Liver (tissue), 9 donors: ENCODE data around the gene TUBA3D. TPM values are rescaled to one million over a fixed set of nuclear protein-coding genes. Genes with fewer than 3 reads are reported as not detected.
"Not testable (repeated sequence)": the region's sequence is repeated elsewhere in the genome, so short reads cannot be mapped to it uniquely, and the experiment has no call there.

Source experiments
- DNase-seq: peaks from one replicate; pipeline ENCODE4 v3.0.0-alpha.2; 2017; ENCODE audit warnings: low spot score
- H3K27ac ChIP-seq, 2 donors: one replicate each; pipeline ENCODE4 v1.7.0; 2013; ENCODE audit warnings: inconsistent platforms in 2 of 2, low read length in 2 of 2, control low read depth in 1 of 2, low read depth in 1 of 2, mild to moderate bottlenecking in 1 of 2
- H3K27me3 ChIP-seq, 4 donors: one replicate each; pipeline versions ENCODE4 v1.6.1 to v1.7.0; 2013; ENCODE audit warnings: low read length in 3 of 4, inconsistent platforms in 1 of 4, mild to moderate bottlenecking in 1 of 4, moderate library complexity in 1 of 4; ENCODE audit not compliant: control insufficient read depth in 4 of 4, insufficient read depth in 4 of 4
- H3K36me3 ChIP-seq, 4 donors: one replicate each; pipeline versions ENCODE4 v1.6.1 to v1.7.0; 2013; ENCODE audit warnings: low read length in 3 of 4, mild to moderate bottlenecking in 3 of 4, low read depth in 1 of 4, moderate library complexity in 1 of 4; ENCODE audit not compliant: control insufficient read depth in 4 of 4, insufficient read depth in 3 of 4
- H3K4me1 ChIP-seq, 4 donors: one replicate each; pipeline versions ENCODE4 v1.6.1 to v1.7.0; 2013; ENCODE audit warnings: low read length in 3 of 4, mild to moderate bottlenecking in 3 of 4, moderate library complexity in 1 of 4; ENCODE audit not compliant: control insufficient read depth in 4 of 4, insufficient read depth in 4 of 4
- H3K4me3 ChIP-seq, 3 donors: one replicate each; pipeline versions ENCODE4 v1.6.1 to v1.7.0; 2013; ENCODE audit warnings: low read length in 3 of 3, control low read depth in 1 of 3, low read depth in 1 of 3, mild to moderate bottlenecking in 1 of 3
- H3K9ac ChIP-seq, 2 donors: one replicate each; pipeline ENCODE4 v1.7.0; 2013; ENCODE audit warnings: low read length in 2 of 2, mild to moderate bottlenecking in 2 of 2, moderate library complexity in 2 of 2, control low read depth in 1 of 2, low read depth in 1 of 2
- H3K9me3 ChIP-seq, 4 donors: one replicate each; pipeline versions ENCODE4 v1.6.1 to v1.7.0; 2013; ENCODE audit warnings: low read length in 3 of 4; ENCODE audit not compliant: control insufficient read depth in 4 of 4
- EGR1 ChIP-seq, 2 donors: IDR thresholded peaks; 2 replicates each; pipeline ENCODE4 v1.6.1; 2016 to 2018; ENCODE audit warnings: antibody characterized with exemption in 2 of 2, low read depth in 2 of 2
- FOXA2 ChIP-seq: IDR thresholded peaks from 2 replicates; pipeline ENCODE4 v1.6.1; 2016; ENCODE audit warnings: antibody characterized with exemption
- HNF4A ChIP-seq, 2 donors: conservative IDR thresholded peaks; 2 replicates each; pipeline ENCODE4 v1.6.1; 2016; ENCODE audit warnings: antibody characterized with exemption in 2 of 2, mild to moderate bottlenecking in 2 of 2
- HNF4G ChIP-seq: IDR thresholded peaks from 2 replicates; pipeline ENCODE4 v1.6.1; 2016; ENCODE audit warnings: antibody characterized with exemption
- NR2F2 ChIP-seq: IDR thresholded peaks from 2 replicates; pipeline ENCODE4 v1.6.1; 2016; ENCODE audit warnings: antibody characterized with exemption
- RXRA ChIP-seq, 2 donors: IDR thresholded peaks; 2 replicates each; pipeline ENCODE4 v1.6.1; 2017 to 2018; ENCODE audit warnings: antibody characterized with exemption in 2 of 2, mild to moderate bottlenecking in 1 of 2
- WGBS: extraction: QIAGEN DNeasy Blood & Tissue Kit; methylation state at CpG from one replicate; pipeline ENCODE4 v1.1.7; 2013; 5-methylcytosine and 5-hydroxymethylcytosine counted together
- polyA plus RNA-seq, 2 donors: library from polyadenylated mRNA; stranded (reverse) in 1 of 2; unstranded in 1 of 2; fragments of 200-250 nt in 1 of 2; fragments of >200 nt in 1 of 2; fragmentation: Nextera tagmentation in 1 of 2; extraction: Ambion mirVana in 1 of 2; gene quantifications; one replicate each; pipeline versions ENCODE4 v1.2.1 to v1.2.3, GENCODE V29; 2013 to 2015
- total RNA-seq, 2 donors: library from RNA; depleted of rRNA; stranded (reverse); fragments of >200 nt; gene quantifications; one replicate each; pipeline ENCODE4 v1.2.3, GENCODE V29; 2014
- TF ChIP-seq, protein P1 (sequence below): IDR thresholded peaks from 2 replicates; pipeline ENCODE4 v1.6.1; 2016; ENCODE audit warnings: antibody characterized with exemption
- TF ChIP-seq, protein P2 (sequence below): IDR thresholded peaks from 2 replicates; pipeline ENCODE4 v1.6.1; 2016; ENCODE audit warnings: antibody characterized with exemption
- donor health status: healthy.
- donor health status: healthy.
- donor health status: healthy.
- donor health status: healthy.
- donor health status: healthy.

TUBA3D gene
- total and polyA plus RNA-seq, 4 donors = 0.08 to 0.15 (median 0.13) TPM

DNA sequence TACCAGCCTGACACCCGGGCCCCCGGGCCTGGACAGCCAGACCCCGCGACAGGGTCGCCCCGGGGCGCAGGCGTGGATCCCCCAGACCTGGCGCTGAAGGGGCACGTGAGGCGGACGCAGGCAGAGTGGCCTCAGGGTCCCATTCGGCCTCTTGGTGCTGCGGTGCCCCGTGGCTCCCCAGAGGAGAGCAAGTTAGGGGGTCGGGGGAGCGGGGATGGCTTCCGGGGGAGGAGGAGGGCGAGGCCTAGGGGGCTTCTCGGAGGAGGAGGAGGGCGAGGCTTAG, 30.5 kb upstream of the TUBA3D start:
- not testable (repeated sequence) for H3K27ac ChIP-seq, H3K4me3 ChIP-seq, H3K9ac ChIP-seq, DNase-seq, H3K4me1 ChIP-seq, H3K9me3 ChIP-seq, H3K36me3 ChIP-seq, H3K27me3 ChIP-seq
- 93% methylated on average over 21 of the region's 21 CpGs for WGBS

DNA sequence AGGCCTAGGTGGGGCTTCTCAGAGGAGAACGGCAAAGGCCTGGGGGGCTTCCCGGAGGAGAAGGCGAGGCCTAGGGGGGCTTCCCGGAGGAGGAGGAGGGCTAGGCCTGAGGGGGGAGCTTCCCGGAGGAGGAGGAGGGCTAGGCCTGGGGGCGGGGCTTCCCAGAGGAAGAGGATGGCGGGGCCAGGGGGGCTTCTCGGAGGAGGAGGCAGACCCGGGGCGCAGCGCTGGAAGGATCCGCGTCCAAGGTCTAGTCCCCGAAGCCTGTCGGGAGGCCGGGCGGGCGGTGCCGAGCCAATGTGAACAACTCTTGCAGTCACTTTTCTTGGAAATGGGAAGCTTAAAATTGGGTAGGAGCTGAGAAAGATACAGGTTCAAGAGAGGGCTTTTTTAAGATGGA, 30.0 kb upstream of the TUBA3D start:
- Histone ChIP-seq H3K27ac (no peak overlapping the region), H3K9me3 (no peaks in the 10 kb centered on the region), H3K36me3 (no peaks in the 10 kb centered on the region), H3K9ac (no peak overlapping the region), H3K4me3 (no peak overlapping the region), H3K27me3 (no peaks in the 10 kb centered on the region), H3K4me1 (no peaks in the 10 kb centered on the region)
- TF ChIP-seq, protein P1, sequence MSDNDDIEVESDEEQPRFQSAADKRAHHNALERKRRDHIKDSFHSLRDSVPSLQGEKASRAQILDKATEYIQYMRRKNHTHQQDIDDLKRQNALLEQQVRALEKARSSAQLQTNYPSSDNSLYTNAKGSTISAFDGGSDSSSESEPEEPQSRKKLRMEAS = no peak
- no peak for TF ChIP-seq NR2F2
- TF ChIP-seq, protein P2, sequence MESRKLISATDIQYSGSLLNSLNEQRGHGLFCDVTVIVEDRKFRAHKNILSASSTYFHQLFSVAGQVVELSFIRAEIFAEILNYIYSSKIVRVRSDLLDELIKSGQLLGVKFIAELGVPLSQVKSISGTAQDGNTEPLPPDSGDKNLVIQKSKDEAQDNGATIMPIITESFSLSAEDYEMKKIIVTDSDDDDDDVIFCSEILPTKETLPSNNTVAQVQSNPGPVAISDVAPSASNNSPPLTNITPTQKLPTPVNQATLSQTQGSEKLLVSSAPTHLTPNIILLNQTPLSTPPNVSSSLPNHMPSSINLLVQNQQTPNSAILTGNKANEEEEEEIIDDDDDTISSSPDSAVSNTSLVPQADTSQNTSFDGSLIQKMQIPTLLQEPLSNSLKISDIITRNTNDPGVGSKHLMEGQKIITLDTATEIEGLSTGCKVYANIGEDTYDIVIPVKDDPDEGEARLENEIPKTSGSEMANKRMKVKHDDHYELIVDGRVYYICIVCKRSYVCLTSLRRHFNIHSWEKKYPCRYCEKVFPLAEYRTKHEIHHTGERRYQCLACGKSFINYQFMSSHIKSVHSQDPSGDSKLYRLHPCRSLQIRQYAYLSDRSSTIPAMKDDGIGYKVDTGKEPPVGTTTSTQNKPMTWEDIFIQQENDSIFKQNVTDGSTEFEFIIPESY = no peak
- TF ChIP-seq FOXA2 = no peak
- TF ChIP-seq EGR1 (IDR thresholded peaks at IDR 0.05; ENCODE audit: low read depth in 2 of 2) = no peak
- no peak for TF ChIP-seq HNF4G
- no peak for TF ChIP-seq HNF4A (conservative IDR thresholded peaks at IDR 0.05)
- no peak for TF ChIP-seq RXRA (IDR thresholded peaks at IDR 0.05)
- WGBS = 94% methylated on average over 19 of the region's 19 CpGs
- DNase-seq = no peak

GRCh38 chr2:131447981-131448380, 27.9 kb upstream of the TUBA3D start:
- 91% methylated on average over 9 of the region's 9 CpGs for WGBS
- DNase-seq, H3K9me3 ChIP-seq, H3K4me3 ChIP-seq, H3K9ac ChIP-seq, H3K27ac ChIP-seq, H3K27me3 ChIP-seq, H3K36me3 ChIP-seq, H3K4me1 ChIP-seq: not testable (repeated sequence)

DNA sequence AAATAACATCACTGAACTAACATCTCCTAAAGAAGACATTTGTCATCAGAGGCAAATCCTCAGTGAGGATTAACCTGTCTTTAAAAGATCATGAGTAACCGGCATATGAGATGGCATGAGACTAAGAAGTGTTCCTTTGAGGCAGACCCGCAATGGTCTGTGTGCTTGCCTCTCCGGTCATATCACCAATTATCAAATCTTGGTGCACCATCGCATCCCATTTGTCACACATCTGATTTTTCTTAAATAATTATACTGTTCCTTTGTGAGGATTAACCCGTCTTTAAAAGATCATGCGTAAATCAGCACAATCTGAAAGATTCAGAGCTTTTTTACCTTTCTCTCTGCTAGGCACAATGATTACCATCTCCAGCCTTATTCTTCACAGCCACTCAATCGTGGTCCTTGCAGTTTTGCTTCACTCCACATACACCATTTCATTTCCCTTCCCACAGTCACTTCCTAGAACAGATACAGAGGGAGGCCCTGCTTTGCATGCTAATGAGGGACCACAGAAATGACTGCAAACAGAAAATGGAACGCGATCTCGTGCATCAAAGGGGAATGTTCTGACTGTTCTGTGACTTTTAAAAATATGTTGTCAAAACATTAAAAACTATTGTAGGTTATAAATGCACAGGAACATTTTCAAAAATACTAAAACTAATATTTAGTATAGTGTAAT, 24.5 kb upstream of the TUBA3D start:
- WGBS = 72% methylated on average over 9 of the region's 10 CpGs
- not testable (repeated sequence) for H3K9ac ChIP-seq, DNase-seq, H3K4me1 ChIP-seq, H3K36me3 ChIP-seq, H3K27ac ChIP-seq, H3K27me3 ChIP-seq, H3K9me3 ChIP-seq, H3K4me3 ChIP-seq

- not testable (repeated sequence) for H3K9ac ChIP-seq, H3K27ac ChIP-seq, H3K36me3 ChIP-seq, H3K4me3 ChIP-seq, H3K4me1 ChIP-seq, DNase-seq, H3K27me3 ChIP-seq, H3K9me3 ChIP-seq
- WGBS = 78% methylated on average over 2 of the region's 2 CpGs
Observed at GRCh38 chr2:131454914-131455313, 21.0 kb upstream of the TUBA3D start.

DNA sequence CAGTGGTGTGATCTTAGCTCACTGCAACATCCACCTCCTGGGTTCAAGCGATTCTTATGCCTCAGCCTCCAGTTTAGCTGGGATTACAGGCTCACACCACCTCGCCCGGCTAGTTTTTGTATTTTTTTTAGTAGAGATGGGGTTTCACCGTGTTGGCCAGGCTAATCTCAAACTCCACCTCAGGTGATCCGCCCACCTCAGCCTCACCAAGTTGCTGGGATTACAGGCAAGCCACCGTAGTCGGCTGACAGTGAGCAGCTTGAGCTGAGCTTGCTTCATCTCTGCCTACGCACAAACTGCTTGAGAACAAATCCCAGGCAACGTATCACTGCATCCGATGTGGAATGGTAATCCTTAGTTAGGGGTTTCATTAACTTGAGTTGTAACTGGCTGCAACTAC, 8.2 kb upstream of the TUBA3D start:
- not testable (repeated sequence) for H3K27me3 ChIP-seq, H3K27ac ChIP-seq, H3K9ac ChIP-seq, H3K4me3 ChIP-seq, H3K4me1 ChIP-seq, H3K36me3 ChIP-seq, H3K9me3 ChIP-seq, DNase-seq
- WGBS = 79% methylated on average over 10 of the region's 10 CpGs

GRCh38 chr2:131470944-131471343, 5.0 kb upstream of the TUBA3D start:
- not testable (repeated sequence) for H3K9me3 ChIP-seq, H3K9ac ChIP-seq, H3K36me3 ChIP-seq, H3K4me1 ChIP-seq, H3K4me3 ChIP-seq, DNase-seq, H3K27me3 ChIP-seq, H3K27ac ChIP-seq
- WGBS = 93% methylated on average over 3 of the region's 3 CpGs
